Measurements from ENCODE around the gene COMMD4. TPM values are rescaled to one million over a fixed set of nuclear protein-coding genes. Genes with fewer than 3 reads are reported as not detected.

Gene COMMD4
- total and polyA plus RNA-seq, 2 of the 8 experiments (the other 6 are each of a cell fraction or from before 2014, with no cell fraction given) = 131 to 236 TPM

- Histone ChIP-seq H2AFZ (ENCODE audit: low read length) (no peak overlapping the region), H3K4me3 (ENCODE audit: extremely low read depth in 1 of 4, insufficient read depth in 2 of 4, low read depth in 3 of 4, low read length in 4 of 4) (no peak overlapping the region), H3K14ac (ENCODE audit: insufficient read length) (no peak overlapping the region), H3K23me2 (ENCODE audit: low read depth, low read length) (no peaks in the 10 kb centered on the region), H2BK20ac (ENCODE audit: low read length) (no peak overlapping the region), H3K4me2 (ENCODE audit: insufficient read depth in 1 of 2, low read depth in 2 of 2, low read length in 2 of 2) (no peak overlapping the region), H3K23ac (ENCODE audit: insufficient read length) (no peak overlapping the region), H2BK5ac (ENCODE audit: low read depth, low read length) (no peak overlapping the region), H3K27me3 (replicated peaks in 1 of 4; ENCODE audit: control insufficient read depth in 3 of 4, extremely low read depth in 1 of 4, insufficient read depth in 3 of 4, low read length in 3 of 4) (no peaks in the 10 kb centered on the region), H3K79me1 (ENCODE audit: low read depth, low read length) (no peaks in the 10 kb centered on the region), H2BK12ac (ENCODE audit: low read depth, low read length) (no peak overlapping the region), H3K27ac (ENCODE audit: low read depth, low read length) (no peak overlapping the region), H3K56ac (replicated peaks; ENCODE audit: insufficient read length, low read depth, low read length) (no peak overlapping the region), H4K91ac (replicated peaks; ENCODE audit: insufficient read length, low read length) (no peak overlapping the region), H2BK120ac (replicated peaks; ENCODE audit: low read depth, low read length) (no peak overlapping the region), H2AK5ac (ENCODE audit: low read depth, low read length) (no peak overlapping the region), H4K20me1 (replicated peaks in 1 of 2; ENCODE audit: control insufficient read depth in 1 of 2, insufficient read depth in 2 of 2, low read length in 2 of 2) (no peaks in the 10 kb centered on the region), H3K79me2 (ENCODE audit: control insufficient read depth in 1 of 2, insufficient read depth in 2 of 2, low read length in 2 of 2) (no peaks in the 10 kb centered on the region), H3K9ac (replicated peaks in 1 of 4; ENCODE audit: extremely low read depth in 1 of 4, low read depth in 3 of 4, low read length in 3 of 4) (no peak overlapping the region), H4K8ac (ENCODE audit: extremely low read depth, insufficient read depth, low read length) (no peak overlapping the region), H3K36me3 (ENCODE audit: control insufficient read depth in 2 of 4, insufficient read depth in 4 of 4, low read length in 3 of 4) (no peaks in the 10 kb centered on the region), H3K18ac (ENCODE audit: extremely low read depth, low read length) (no peak overlapping the region), H3K4ac (replicated peaks; ENCODE audit: insufficient read length, low read depth, low read length) (no peak overlapping the region), H3K4me1 (replicated peaks in 1 of 4; ENCODE audit: control insufficient read depth in 3 of 4, insufficient read depth in 4 of 4, low read length in 3 of 4) (no peaks in the 10 kb centered on the region), H2BK15ac (ENCODE audit: low read length) (no peak overlapping the region), H4K5ac (ENCODE audit: insufficient read length, low read depth, low read length) (no peak overlapping the region), H3K9me3 (ENCODE audit: insufficient read depth in 2 of 2, low read depth in 1 of 2, low read length in 1 of 2) (peaks cover 0 to 2% of the 10 kb centered on the region in 2 experiments; a peak in 1 of 4 replicates)
- no peak for DNase-seq (ENCODE audit: low read depth in 1 of 2, low spot score in 2 of 2)
- WGBS, 2 experiments (ENCODE audit: extremely low coverage in 1 of 2, insufficient coverage in 1 of 2, insufficient read length in 1 of 2, insufficient replicate concordance in 2 of 2, low coverage in 1 of 2, low lambda C conversion rate in 2 of 2, missing lambda C conversion rate in 1 of 2) = 100% methylated on average over 4 of the region's 4 CpGs; no CpG with 5 or more reads in 1 of the 2 experiments
- ChIA-PET POLR2A (ENCODE audit: partially characterized antibody) (no interaction called here), CTCF (ENCODE audit: partially characterized antibody) (no interaction called here)
- TF ChIP-seq TBP (IDR thresholded peaks at IDR 0.05; ENCODE audit: low read depth, low read length) (no peak), JUN (IDR thresholded peaks at IDR 0.05; ENCODE audit: low read depth, low read length) (no peak)
- no peak for FAIRE-seq
Measured at GRCh38 chr15:75325922-75326321, 9.9 kb upstream of the COMMD4 start.
